ENCODE measurements around the gene DAGLA. TPM values are rescaled to one million over a fixed set of nuclear protein-coding genes. Genes with fewer than 3 reads are reported as not detected.

DAGLA gene
- total RNA-seq, 4 donors from 2014 or later, result 0.29 to 5.4 (median 1.9) TPM

DNA sequence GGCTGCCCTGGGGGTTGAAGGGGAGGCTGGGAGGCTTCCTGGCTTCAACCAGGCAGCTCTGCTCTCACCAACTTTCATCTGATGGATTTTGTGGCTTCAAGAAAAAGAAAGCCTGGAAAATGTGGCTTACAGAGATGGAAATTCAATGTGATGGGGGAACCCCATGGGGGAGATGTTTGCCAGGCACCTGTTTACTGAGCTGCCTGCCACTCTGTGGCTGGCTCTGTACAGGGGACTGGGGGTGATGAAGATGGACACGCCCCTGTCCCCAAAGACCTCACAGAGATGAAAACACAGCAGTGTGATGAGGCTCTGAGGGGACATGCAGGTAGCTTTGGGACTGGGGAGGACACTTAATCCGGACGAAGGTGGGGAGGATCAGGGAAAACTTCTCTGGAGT is 102.1 kb downstream of the DAGLA start:
- intact Hi-C loops (cut with DNase I; ENCODE audit: low total_unique reads), result no loop called here

DNA sequence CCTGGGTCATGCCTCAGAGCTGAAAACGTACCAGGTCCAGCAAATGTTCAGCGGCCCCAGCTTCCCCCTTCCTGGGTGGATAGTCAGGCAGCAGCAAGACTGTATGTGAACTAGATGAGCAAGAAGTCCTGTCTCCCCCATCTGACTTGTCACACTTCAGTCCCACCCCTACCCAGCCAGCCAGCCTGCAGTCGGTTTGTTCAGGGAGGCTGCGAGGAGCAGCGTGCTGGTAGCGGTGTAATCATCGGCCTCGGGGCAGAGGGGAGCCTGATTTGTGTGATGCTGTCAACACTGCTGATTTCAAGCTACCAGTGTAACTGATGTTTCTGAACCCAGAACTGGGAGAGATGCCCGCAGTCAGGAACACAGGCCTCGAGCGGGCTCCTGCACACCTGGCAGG is 102.7 kb downstream of the DAGLA start:
- TF ChIP-seq, protein P1, sequence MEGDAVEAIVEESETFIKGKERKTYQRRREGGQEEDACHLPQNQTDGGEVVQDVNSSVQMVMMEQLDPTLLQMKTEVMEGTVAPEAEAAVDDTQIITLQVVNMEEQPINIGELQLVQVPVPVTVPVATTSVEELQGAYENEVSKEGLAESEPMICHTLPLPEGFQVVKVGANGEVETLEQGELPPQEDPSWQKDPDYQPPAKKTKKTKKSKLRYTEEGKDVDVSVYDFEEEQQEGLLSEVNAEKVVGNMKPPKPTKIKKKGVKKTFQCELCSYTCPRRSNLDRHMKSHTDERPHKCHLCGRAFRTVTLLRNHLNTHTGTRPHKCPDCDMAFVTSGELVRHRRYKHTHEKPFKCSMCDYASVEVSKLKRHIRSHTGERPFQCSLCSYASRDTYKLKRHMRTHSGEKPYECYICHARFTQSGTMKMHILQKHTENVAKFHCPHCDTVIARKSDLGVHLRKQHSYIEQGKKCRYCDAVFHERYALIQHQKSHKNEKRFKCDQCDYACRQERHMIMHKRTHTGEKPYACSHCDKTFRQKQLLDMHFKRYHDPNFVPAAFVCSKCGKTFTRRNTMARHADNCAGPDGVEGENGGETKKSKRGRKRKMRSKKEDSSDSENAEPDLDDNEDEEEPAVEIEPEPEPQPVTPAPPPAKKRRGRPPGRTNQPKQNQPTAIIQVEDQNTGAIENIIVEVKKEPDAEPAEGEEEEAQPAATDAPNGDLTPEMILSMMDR (IDR thresholded peaks at IDR 0.05), result no peak
- TF ChIP-seq POLR2A (IDR thresholded peaks at IDR 0.05), result no peak
- H3K4me3 ChIP-seq, result no peak overlapping the region
- no peaks in the 10 kb centered on the region for H3K36me3 ChIP-seq
- H3K27ac ChIP-seq, result no peak overlapping the region
- intact Hi-C loops (cut with DNase I; ENCODE audit: low total_unique reads), result no loop called here
- no peaks in the 10 kb centered on the region for H3K4me1 ChIP-seq
- H3K27me3 ChIP-seq, result no peaks in the 10 kb centered on the region
- no peaks in the 10 kb centered on the region for H3K9me3 ChIP-seq
- no peak for DNase-seq

More for the DNA sequence above, 102.1 kb downstream of the DAGLA start:
- H3K9me3 ChIP-seq, result no peaks in the 10 kb centered on the region
- no peaks in the 10 kb centered on the region for H3K27me3 ChIP-seq
- no peaks in the 10 kb centered on the region for H3K4me1 ChIP-seq
- H3K36me3 ChIP-seq, result no peaks in the 10 kb centered on the region
- no peak overlapping the region for H3K27ac ChIP-seq
- no peak for DNase-seq
- TF ChIP-seq, protein P1 (IDR thresholded peaks at IDR 0.05), result no peak
- TF ChIP-seq POLR2A (IDR thresholded peaks at IDR 0.05), result no peak
- H3K4me3 ChIP-seq, result no peak overlapping the region

DNA sequence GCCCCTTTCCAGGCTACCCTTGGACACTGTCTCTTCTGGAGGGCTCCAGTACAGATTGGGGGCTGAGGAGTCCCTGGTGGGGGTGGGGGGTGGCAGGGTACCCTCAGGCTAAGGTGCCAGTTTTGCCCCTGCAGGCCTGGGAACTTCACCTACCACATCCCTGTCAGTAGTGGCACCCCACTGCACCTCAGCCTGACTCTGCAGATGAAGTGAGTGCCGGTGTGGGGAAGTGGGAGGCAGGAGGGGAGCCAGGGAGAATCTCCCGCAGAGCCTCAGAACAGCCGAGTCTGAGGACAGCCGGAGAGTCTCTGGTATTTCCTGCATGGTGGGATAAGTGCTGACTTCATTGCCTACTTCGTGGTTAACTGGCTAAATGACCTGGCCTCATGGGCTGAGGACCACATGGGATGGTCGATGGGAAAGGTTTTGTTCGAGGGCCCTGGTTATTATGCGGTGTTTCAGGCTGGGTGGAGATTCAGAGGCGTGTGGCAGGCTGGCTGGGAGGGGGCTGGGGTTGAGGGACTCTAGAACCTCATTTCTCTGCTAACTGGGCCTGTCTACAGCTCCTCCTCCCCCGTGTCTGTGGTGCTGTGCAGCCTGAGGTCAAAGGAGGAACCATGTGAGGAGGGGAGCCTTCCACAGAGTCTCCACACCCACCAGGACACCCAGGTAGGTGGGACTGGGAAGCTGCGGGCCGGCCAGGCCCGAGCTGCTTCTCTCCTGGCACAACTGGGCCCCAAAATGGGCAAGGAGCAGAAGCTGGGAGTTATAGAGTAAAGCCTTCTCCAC is 103.7 kb downstream of the DAGLA start:
- Histone ChIP-seq H3K4me1 (no peaks in the 10 kb centered on the region), H3K36me3 (no peaks in the 10 kb centered on the region), H3K4me3 (no peak overlapping the region), H3K27ac (no peak overlapping the region), H3K9me3 (no peaks in the 10 kb centered on the region), H3K27me3 (no peaks in the 10 kb centered on the region)
- TF ChIP-seq, protein P1 (IDR thresholded peaks at IDR 0.05), result no peak
- no peak for TF ChIP-seq POLR2A (IDR thresholded peaks at IDR 0.05)
- DNase-seq, result no peak
- intact Hi-C loops (cut with DNase I; ENCODE audit: low total_unique reads), result no loop called here

DNA sequence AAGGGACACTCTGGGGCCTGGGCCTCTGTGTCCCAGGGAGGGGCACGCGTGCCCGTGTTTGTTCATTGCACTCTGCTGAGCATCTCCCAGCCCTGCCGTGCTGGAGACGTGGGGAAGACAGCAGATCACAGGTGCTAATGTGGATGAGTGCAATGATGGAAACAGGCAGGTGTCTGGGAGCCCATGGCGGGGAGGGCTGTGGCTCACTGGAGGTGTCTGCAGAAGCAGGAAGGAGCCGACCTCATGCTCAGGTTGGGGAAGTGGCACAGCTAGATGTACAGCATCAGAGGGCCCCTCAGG is 104.3 kb downstream of the DAGLA start:
- Histone ChIP-seq H3K27ac (no peak overlapping the region), H3K36me3 (no peaks in the 10 kb centered on the region)

DNA sequence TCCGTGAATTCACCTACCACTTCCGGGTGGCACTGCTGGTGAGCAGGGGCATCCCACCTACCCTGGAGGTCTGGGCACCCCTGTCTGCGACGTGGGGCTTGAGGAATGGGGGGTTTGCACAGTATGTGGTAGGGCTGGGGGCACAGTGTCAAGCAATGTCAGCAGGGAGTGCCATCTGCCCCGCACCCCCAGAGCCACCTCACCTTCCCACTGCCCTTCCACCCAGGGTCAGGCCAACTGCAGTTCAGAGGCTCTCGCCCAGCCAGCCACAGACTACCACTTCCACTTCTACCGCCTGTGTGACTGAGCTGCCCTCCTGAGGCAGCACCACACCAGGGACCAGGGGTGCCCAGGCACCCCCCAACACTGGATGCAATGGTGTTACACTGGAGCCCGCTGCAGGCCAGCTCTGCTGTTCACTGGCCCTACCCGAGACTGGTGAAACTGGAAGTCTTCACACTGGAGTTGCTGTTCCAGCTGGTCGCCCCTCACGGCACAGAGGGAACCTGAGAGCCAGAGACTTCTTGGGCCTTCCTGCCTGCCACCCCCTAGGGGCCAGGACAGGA is 105.7 kb downstream of the DAGLA start:
- no peaks in the 10 kb centered on the region for H3K9me3 ChIP-seq
- H3K36me3 ChIP-seq, result no peaks in the 10 kb centered on the region
- no peaks in the 10 kb centered on the region for H3K4me1 ChIP-seq
- no peak overlapping the region for H3K4me3 ChIP-seq
- no peak for DNase-seq
- H3K27ac ChIP-seq, result no peak overlapping the region
- TF ChIP-seq, protein P1 (IDR thresholded peaks at IDR 0.05), result no peak
- TF ChIP-seq POLR2A (IDR thresholded peaks at IDR 0.05), result no peak
- intact Hi-C loops (cut with DNase I; ENCODE audit: low total_unique reads), result loop anchor here (5.0 kb wide), 1 partner anchor 39 kb away; no protein-coding TSS in a partner anchor
- no peaks in the 10 kb centered on the region for H3K27me3 ChIP-seq

More for the DNA sequence above, 104.3 kb downstream of the DAGLA start:
- H3K4me3 ChIP-seq, result no peak overlapping the region
- intact Hi-C loops (cut with DNase I; ENCODE audit: low total_unique reads), result no loop called here
- DNase-seq, result no peak
- no peak for TF ChIP-seq POLR2A (IDR thresholded peaks at IDR 0.05)
- TF ChIP-seq, protein P1 (IDR thresholded peaks at IDR 0.05), result no peak
- H3K9me3 ChIP-seq, result no peaks in the 10 kb centered on the region
- H3K4me1 ChIP-seq, result no peaks in the 10 kb centered on the region
- H3K27me3 ChIP-seq, result no peaks in the 10 kb centered on the region

All from uterus (tissue), 4 donors.